ENCODE results near the gene MYL7.

MYL7 gene

GRCh38 chr7:44098092-44099068, 42.8 kb downstream of the MYL7 start:
- no peak for DNase-seq

- DNase-seq: no peak
Observed at GRCh38 chr7:44097064-44097932, 43.8 kb downstream of the MYL7 start.

GRCh38 chr7:44096326-44096881, 44.7 kb downstream of the MYL7 start:
- no peak for DNase-seq

DNA sequence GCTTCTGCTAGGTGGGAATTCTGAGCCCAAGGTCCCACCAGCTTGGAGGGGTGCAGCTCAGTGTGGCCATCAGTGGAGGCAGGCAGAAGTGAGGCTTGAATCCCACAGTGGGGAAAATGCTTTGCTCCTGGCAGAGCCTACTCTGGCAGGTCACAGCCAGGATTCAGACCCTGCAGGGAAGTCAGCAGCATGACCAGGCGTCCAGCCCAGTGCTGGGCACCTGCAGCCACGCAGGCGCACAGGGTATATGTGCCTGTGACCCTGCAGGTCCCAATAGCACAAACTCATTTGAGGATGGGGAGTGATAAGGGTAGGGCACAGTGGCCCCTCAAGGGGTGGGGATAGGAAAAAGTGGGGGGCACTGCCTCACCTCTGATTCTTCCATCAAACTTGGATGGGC, 45.4 kb downstream of the MYL7 start:
- DNase-seq: no peak

GRCh38 chr7:44094883-44095592, 46.1 kb downstream of the MYL7 start:
- DNase-seq: no peak

GRCh38 chr7:44094365-44094764, 46.8 kb downstream of the MYL7 start:
- DNase-seq: no peak

GRCh38 chr7:44093102-44093641, 48.0 kb downstream of the MYL7 start:
- no peak for DNase-seq

Data from fibroblast of skin of back (primary cell).